GM18505 (cell line): ENCODE data around the gene ABL1.

Experiments
- ATAC-seq: cut with Tn5 transposase; IDR thresholded peaks from one replicate; pipeline ENCODE4 v1.9.1; 2021; ENCODE audit not compliant: unreplicated experiment
- POLR2A ChIP-seq: IDR thresholded peaks from 4 replicates; pipeline ENCODE4 v1.6.1; 2011; ENCODE audit warnings: borderline replicate concordance; ENCODE audit not compliant: insufficient read depth, insufficient read length; ENCODE audit errors: extremely low read depth

Gene ABL1

GRCh38 chr9:130810609-130811136 is 24.4 kb upstream of the ABL1 start:
- ATAC-seq = no peak
- no peak for TF ChIP-seq POLR2A

- no peak for ATAC-seq
- no peak for TF ChIP-seq POLR2A
Observed at GRCh38 chr9:130815242-130815808, 19.7 kb upstream of the ABL1 start.

GRCh38 chr9:130817914-130818313 is 17.1 kb upstream of the ABL1 start:
- TF ChIP-seq POLR2A = no peak
- no peak for ATAC-seq

- TF ChIP-seq POLR2A = no peak
- ATAC-seq = no peak
Observed at GRCh38 chr9:130820135-130820738, 14.8 kb upstream of the ABL1 start.

GRCh38 chr9:130823435-130823834 is 11.6 kb upstream of the ABL1 start:
- no peak for ATAC-seq
- no peak for TF ChIP-seq POLR2A

- ATAC-seq = no peak
- no peak for TF ChIP-seq POLR2A
Observed at GRCh38 chr9:130824079-130824478, 11.0 kb upstream of the ABL1 start.

GRCh38 chr9:130824643-130825350 is 10.3 kb upstream of the ABL1 start:
- TF ChIP-seq POLR2A = no peak
- ATAC-seq = no peak

GRCh38 chr9:130825351-130825651 is 9.8 kb upstream of the ABL1 start:
- no peak for ATAC-seq
- no peak for TF ChIP-seq POLR2A

GRCh38 chr9:130825809-130826208 is 9.2 kb upstream of the ABL1 start:
- TF ChIP-seq POLR2A = no peak
- no peak for ATAC-seq

- TF ChIP-seq POLR2A = no peak
- no peak for ATAC-seq
Observed at GRCh38 chr9:130829762-130830161, 5.3 kb upstream of the ABL1 start.

GRCh38 chr9:130830231-130830760 is 4.8 kb upstream of the ABL1 start:
- ATAC-seq = no peak
- no peak for TF ChIP-seq POLR2A

- TF ChIP-seq POLR2A = no peak
- ATAC-seq = no peak
Observed at GRCh38 chr9:130831077-130831476, 4.0 kb upstream of the ABL1 start.

GRCh38 chr9:130833031-130833990 is 1.7 kb upstream of the ABL1 start:
- ATAC-seq = no peak
- TF ChIP-seq POLR2A = no peak
